ENCODE data around the gene CDC42. TPM values are rescaled to one million over a fixed set of nuclear protein-coding genes. Genes with fewer than 3 reads are reported as not detected.
"Not testable (repeated sequence)": the region's sequence is repeated elsewhere in the genome, so short reads cannot be mapped to it uniquely, and the experiment has no call there.

The CDC42 gene
- 100 to 1,000 TPM; 349 to 435 (median 419) TPM for polyA plus RNA-seq (ENCODE audit: insufficient read length in 4 of 4)

DNA sequence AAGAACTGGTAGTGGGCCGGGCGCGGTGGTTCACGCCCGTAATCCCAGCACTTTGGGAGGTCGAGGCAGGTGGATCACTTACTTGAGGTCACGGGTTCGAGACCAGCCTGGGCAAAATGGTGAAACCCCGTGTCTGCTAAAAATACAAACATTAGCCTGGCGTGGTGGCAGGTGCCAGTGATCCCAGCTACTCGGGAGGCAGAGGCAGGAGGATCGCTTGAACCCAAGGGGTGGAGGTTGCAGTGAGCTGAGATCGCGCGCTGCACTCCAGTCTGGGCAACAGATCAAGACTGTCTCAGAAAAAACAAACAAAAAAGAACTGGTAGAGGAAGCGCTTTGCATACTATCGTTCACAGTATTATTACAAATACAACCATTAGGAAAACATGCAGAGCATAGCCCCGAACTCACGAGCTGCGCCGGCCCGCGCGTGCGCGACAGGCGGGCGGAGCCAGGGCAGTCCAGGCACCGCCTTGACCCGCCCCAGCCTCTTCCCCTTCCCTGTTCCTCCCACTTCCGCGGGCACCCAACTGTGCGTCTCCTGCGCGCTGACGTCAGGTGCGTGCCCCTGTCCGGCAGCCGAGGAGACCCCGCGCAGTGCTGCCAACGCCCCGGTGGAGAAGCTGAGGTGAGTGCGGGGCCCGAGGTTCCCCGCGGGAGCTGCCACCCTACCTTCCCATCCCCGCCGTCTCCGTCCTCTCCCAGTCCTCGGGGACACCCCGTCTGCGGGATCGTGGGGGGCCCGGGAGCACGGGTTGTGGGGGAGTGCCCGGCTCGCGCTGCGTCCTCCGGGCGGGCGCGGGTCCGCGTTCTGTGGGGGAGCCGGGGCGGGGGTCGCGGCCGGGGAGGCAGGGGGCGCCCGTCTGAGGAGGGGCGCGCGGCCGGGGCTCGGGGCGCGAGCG lies at the start of gene CDC42:
TSS of gene CDC42 (plus strand) at position 595 of the 902 bp plus-strand sequence. CDS start 25,770 bp downstream, outside the sequence.
- peak; percentile 89 to 92 (median 90) for DNase-seq (ENCODE audit: low read depth in 4 of 4, low spot score in 3 of 4)

DNA sequence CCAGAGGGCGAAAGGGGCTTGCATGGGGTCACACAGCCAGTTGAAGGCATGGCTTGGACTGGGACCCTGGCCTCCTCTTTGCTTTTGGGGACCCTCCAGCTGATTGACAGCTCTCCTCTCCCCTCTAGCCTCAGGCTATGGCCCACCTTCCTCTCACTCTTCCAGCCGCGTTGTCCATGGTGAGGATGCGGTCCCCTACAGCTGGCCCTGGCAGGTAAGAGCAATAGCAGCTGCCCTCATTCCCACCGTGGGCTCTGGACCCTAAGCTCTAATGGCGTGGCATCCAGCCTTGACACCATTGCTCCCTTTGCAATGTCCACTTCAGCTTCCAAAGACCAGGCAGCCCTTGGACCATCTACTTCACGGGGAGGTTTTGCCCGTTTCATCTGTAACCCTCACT lies 49.6 kb upstream of the CDC42 start:
- DNase-seq (ENCODE audit: low read depth in 4 of 4, low spot score in 3 of 4): not testable (repeated sequence)

DNA sequence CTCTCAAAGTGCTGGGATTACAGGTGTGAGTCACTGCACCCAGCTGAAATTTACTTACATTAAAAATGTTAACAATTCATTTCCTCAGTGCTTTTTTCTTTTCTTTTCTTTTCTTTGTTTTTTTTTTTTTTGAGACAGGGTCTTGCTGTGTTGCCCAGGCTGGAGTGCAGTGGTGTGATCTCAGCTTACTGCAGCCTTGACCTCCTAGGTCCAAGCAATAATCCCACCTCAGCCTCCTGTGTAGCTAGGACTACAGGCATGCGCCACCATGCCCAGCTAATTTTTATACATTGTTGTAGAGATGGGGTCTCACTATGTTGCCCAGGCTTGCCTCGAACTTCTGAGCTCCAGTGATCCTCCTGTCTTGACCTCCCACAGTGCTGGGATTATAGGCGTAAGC lies 48.5 kb upstream of the CDC42 start:
- not testable (repeated sequence) for DNase-seq (ENCODE audit: low read depth in 4 of 4, low spot score in 3 of 4)

DNA sequence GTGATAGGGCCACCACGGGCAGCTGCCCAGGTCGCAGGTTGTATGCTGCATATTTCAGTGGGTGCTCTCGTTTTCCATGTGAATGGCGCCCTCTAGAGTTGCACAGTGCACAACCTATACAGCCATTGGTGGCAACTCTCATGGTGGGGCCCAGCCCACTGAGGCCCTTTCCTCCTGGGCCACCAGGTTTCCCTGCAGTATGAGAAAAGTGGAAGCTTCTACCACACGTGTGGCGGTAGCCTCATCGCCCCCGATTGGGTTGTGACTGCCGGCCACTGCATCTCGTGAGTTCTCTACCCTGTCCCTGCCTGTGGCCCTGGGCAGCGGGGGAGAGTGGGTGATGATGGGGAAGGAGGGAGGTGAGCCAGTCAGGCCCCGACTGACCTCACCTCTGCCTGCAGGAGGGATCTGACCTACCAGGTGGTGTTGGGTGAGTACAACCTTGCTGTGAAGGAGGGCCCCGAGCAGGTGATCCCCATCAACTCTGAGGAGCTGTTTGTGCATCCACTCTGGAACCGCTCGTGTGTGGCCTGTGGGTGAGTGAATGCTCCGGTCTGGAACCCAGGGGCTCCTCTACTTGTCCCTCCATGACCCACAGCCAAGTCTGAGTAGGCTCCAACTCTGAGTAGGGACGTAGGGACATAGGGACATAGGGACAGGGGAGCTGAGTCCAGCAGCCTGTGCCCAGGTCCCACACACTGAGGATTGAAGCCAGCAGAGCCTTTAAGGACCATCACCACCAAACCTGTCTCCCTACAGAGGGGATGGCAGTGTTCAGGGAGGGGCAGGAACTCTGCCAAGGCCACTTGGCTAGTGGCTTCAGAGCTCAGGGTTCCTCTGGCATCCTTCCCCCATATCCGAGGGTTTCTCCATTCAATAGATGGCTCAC lies 47.0 kb upstream of the CDC42 start:
- not testable (repeated sequence) for DNase-seq (ENCODE audit: low read depth in 4 of 4, low spot score in 3 of 4)

- DNase-seq (ENCODE audit: low read depth in 4 of 4, low spot score in 3 of 4): not testable (repeated sequence)
Observed at GRCh38 chr1:22006736-22007135, 45.8 kb upstream of the CDC42 start.

DNA sequence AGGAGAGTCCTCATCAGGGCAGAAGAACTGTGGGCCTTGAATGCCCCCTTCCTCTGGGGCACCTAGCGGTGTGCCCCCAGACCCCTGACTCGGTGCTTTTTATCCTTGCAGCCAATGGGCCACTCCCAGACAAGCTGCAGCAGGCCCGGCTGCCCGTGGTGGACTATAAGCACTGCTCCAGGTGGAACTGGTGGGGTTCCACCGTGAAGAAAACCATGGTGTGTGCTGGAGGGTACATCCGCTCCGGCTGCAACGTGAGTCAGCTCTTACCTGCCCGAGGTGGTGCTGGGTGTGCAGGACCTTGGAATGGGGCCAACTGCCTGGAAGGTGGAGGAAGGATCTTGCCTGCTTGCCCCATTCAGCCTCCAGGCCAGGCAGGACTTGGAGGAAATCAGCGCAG lies 45.2 kb upstream of the CDC42 start:
- not testable (repeated sequence) for DNase-seq (ENCODE audit: low read depth in 4 of 4, low spot score in 3 of 4)

- not testable (repeated sequence) for DNase-seq (ENCODE audit: low read depth in 4 of 4, low spot score in 3 of 4)
Observed at GRCh38 chr1:22009566-22009965, 42.9 kb upstream of the CDC42 start.

- DNase-seq (ENCODE audit: low read depth in 4 of 4, low spot score in 3 of 4): not testable (repeated sequence)
Observed at GRCh38 chr1:22012752-22013151, 39.8 kb upstream of the CDC42 start.

- DNase-seq (ENCODE audit: low read depth in 4 of 4, low spot score in 3 of 4): not testable (repeated sequence)
Observed at GRCh38 chr1:22014575-22015206, 37.8 kb upstream of the CDC42 start.

DNA sequence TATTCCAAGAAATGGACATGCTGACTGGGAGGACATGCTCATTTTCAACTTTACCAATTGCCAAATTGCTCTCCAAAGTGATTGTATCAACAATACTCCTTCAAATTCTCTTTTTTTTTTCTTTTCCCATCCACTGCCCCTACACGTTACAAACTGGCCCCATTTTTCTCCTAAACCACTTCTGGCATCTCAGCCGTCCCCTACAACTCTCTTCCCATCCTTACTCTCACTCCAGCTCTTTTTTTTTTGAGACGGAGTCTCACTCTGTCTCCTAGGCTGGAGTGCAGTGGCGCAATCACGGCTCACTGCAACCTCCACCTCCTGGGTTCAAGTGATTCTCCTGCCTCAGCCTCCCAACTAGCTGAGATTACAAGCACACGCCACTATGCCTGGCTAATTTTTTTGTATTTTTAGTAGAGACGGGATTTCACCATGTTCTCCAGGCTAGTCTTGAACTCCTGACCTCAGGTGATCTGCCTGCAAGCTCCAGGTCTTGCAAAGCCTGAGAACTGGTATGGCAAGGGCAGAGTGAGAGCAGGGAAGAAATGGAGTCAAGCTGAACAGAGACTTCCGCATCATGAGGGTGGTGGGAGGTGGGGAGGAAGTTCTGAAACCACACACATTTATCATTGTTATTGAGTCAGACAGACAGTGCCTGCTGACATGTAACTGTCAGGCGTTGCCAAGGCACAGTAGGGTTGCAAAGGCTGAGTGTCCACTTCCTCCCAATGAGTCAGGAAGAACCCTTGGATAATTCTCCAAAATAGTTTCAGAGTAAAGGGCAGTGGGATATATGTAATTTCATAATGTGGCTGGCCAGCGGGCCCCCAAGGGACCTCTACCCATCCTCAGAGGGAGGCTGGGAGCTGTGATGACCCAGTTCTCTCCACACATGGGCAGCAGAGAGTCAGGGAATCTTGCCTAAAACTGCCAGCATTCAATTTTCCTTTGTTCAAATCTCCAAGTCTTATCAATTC lies 33.6 kb upstream of the CDC42 start:
- no peak for DNase-seq (ENCODE audit: low read depth in 4 of 4, low spot score in 3 of 4)

- DNase-seq (ENCODE audit: low read depth in 4 of 4, low spot score in 3 of 4): no peak
Observed at GRCh38 chr1:22021061-22021460, 31.4 kb upstream of the CDC42 start.

DNA sequence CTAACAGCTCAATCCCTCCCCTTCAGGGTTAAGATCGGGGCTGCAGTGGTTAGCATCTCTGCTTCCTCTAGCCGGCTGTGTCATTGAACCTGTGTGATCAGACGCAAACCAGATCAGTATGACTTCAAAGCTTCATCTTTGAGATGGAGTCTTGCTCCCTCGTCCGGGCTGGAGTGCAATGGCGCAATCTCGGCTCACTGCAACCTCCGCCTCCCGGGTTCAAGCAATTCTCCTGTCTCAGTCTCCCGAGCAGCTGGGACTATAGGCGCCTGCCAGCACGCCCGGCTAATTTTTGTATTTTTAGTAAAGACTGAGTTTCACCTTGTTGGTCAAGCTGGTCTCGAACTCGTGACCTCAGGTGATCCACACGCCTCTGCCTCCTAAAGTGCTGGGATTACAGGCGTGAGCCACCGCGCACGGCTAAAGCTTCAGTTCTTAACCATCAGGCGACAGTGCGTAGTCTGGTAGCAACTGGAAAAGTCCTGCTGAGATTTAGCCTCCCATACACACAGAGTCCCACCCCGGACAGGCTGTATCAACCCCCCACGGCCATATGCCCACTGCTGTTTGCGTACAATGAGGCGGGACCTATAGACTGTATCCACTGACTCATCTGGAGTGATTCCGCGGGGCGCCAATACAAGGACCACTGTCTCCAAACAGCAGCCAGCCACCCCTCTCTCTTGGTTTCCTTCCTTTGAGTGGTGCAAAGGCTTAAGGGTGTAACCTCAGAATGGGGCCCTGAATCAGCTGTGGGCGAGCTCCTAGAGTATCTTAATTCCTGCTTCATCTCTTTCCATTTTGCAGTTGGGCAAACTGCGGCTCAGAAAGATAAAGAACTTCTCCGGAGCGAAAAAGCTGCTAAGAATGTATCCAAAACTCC lies 27.8 kb upstream of the CDC42 start:
- DNase-seq (ENCODE audit: low read depth in 4 of 4, low spot score in 3 of 4): peak in 2 of 4 donors; percentile 63 to 67

DNA sequence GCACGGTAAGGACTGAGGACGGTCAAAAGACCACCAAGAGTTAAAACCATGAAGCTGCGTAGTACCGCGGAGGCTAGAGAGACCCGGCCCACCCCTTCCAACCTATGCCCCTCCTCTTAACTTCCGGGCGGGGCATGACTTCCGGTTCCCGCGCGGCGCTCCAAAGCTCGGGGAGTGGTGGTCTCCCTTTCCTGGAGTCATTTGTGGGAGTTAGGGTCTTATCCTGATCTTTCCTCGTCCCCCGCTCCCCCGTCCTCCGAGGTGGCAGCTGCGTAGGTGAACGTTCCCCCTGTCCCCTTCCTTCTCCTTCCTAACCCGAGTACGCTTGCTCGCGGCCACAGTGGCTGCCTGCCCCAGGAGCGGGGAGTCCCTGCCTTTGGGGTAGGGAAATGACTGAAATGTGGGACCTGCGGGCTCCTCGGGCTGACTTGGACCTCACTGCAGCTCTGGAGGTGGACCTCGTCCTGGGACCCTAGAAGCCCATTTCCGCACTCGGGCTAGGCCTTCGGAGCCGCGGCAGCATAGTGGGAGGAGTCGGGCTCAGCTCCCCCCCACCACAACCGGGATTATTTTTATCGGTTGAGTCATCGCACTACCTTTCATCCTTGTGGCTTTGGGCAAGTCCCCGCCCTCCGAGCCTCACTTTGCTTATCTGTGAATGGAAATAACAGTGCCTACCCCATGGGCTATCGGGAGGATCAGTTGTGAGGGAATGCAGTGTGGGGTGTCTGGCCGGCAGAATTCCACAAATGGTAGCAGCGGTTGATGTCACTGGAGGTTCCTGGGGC lies 26.9 kb upstream of the CDC42 start:
- DNase-seq (ENCODE audit: low read depth in 4 of 4, low spot score in 3 of 4): peak; percentile 83 to 87 (median 84)

- no peak for DNase-seq (ENCODE audit: low read depth in 4 of 4, low spot score in 3 of 4)
Observed at GRCh38 chr1:22026924-22027289, 25.6 kb upstream of the CDC42 start.

GRCh38 chr1:22030057-22030456 lies 22.5 kb upstream of the CDC42 start:
- DNase-seq (ENCODE audit: low read depth in 4 of 4, low spot score in 3 of 4): no peak

GRCh38 chr1:22030473-22030872 lies 22.0 kb upstream of the CDC42 start:
- DNase-seq (ENCODE audit: low read depth in 4 of 4, low spot score in 3 of 4): no peak

- DNase-seq (ENCODE audit: low read depth in 4 of 4, low spot score in 3 of 4): no peak
Observed at GRCh38 chr1:22031214-22031962, 21.1 kb upstream of the CDC42 start.

Measured in right renal pelvis (tissue), 4 donors.